Tibial nerve (tissue), 4 donors: Measurements from ENCODE around the gene DOCK2. TPM values are rescaled to one million over a fixed set of nuclear protein-coding genes. Genes with fewer than 3 reads are reported as not detected.

ENCODE experiments used
- DNase-seq, 2 donors: peaks; one replicate each; pipeline ENCODE4 v3.0.0-alpha.2; 2019; ENCODE audit warnings: low spot score in 2 of 2
- H3K27ac ChIP-seq, 4 donors: fragments of 200-600 bp; sonication (generic) in 3 of 4; one replicate each; pipeline ENCODE4 v1.5.1; 2017 to 2019; ENCODE audit warnings: mild to moderate bottlenecking in 1 of 4
- H3K27me3 ChIP-seq, 2 donors: fragments of 200-600 bp; sonication (generic) in 1 of 2; one replicate each; pipeline versions ENCODE4 v1.5.1 to v1.6.0; 2017 to 2019
- H3K36me3 ChIP-seq, 3 donors: fragments of 200-600 bp; sonication (generic); one replicate each; pipeline ENCODE4 v1.5.1; 2018 to 2019
- H3K4me1 ChIP-seq, 4 donors: fragments of 200-600 bp; sonication (generic) in 3 of 4; one replicate each; pipeline ENCODE4 v1.5.1; 2017 to 2019
- H3K4me3 ChIP-seq, 4 donors: fragments of 200-600 bp; sonication (generic) in 3 of 4; one replicate each; pipeline ENCODE4 v1.5.1; 2017 to 2019; ENCODE audit warnings: mild to moderate bottlenecking in 1 of 4, moderate library complexity in 1 of 4
- H3K9me3 ChIP-seq, 4 donors: fragments of 200-600 bp; sonication (generic) in 3 of 4; one replicate each; pipeline ENCODE4 v1.5.1; 2017 to 2019
- EP300 ChIP-seq, 2 donors: sonication (generic); formaldehyde crosslinking; IDR thresholded peaks; one replicate each; pipeline ENCODE4 v1.6.1; 2017; ENCODE audit warnings: antibody characterized with exemption in 2 of 2, mild to moderate bottlenecking in 1 of 2
- POLR2A ChIP-seq, 2 donors: fragments of 450-650 bp; IDR thresholded peaks; one replicate each; pipeline ENCODE4 v1.6.1; 2017; ENCODE audit warnings: antibody characterized with exemption in 2 of 2, mild to moderate bottlenecking in 2 of 2, moderate library complexity in 2 of 2
- WGBS, 2 donors: methylation state at CpG; one replicate each; pipeline ENCODE4 v1.1.5; 2018; 5-methylcytosine and 5-hydroxymethylcytosine counted together
- total RNA-seq, 4 donors: library from RNA; depleted of rRNA; stranded (reverse); fragments of >200 nt; gene quantifications; one replicate each; pipeline ENCODE4 v1.1.0, GENCODE V29; 2016
- TF ChIP-seq, protein P1 (sequence below), 5 experiments: fragments of 200-600 bp in 3 of 5; fragments of 450-650 bp in 2 of 5; sonication (generic) in 3 of 5; IDR thresholded peaks; one replicate each; pipeline ENCODE4 v1.5.1; 2016 to 2019; ENCODE audit warnings: antibody characterized with exemption in 5 of 5, mild to moderate bottlenecking in 3 of 5, moderate library complexity in 2 of 5

DOCK2 gene
- total RNA-seq, 4 donors from 2014 or later: 14.9 to 83.4 (median 23.8) TPM

DNA sequence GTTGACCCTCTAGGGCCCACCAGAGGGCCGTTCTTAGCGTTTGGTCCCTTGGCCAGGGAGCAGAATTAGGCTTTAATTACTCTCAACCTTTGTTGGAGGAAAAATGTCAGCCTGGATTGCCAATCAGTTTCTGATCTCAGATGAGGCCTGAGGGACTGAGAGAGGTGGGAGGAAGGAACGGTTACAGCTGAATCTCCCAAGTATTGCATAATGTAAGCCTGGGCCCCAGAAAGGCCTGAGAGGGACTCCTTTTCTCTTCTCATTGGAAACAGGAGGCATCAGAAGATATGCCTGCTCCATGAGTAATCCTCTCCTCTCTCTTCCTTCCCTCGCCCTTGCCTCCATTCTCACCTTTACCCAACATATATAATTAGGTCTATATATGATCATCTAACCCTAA lies 237.5 kb downstream of the DOCK2 start:
- Histone ChIP-seq H3K9me3 (no peaks in the 10 kb centered on the region), H3K27me3 (no peaks in the 10 kb centered on the region), H3K4me1 (peaks cover 0 to 4% (median 2%) of the 10 kb centered on the region in 4 donors), H3K27ac (peak overlapping the region in 2 of 4 donors; percentile 36 to 55), H3K36me3 (no peaks in the 10 kb centered on the region), H3K4me3 (no peak overlapping the region)
- WGBS, 2 donors: 61 to 64% methylated on average over 4 of the region's 4 CpGs
- TF ChIP-seq POLR2A (IDR thresholded peaks at IDR 0.05) (no peak), EP300 (IDR thresholded peaks at IDR 0.05) (no peak)
- TF ChIP-seq, protein P1, sequence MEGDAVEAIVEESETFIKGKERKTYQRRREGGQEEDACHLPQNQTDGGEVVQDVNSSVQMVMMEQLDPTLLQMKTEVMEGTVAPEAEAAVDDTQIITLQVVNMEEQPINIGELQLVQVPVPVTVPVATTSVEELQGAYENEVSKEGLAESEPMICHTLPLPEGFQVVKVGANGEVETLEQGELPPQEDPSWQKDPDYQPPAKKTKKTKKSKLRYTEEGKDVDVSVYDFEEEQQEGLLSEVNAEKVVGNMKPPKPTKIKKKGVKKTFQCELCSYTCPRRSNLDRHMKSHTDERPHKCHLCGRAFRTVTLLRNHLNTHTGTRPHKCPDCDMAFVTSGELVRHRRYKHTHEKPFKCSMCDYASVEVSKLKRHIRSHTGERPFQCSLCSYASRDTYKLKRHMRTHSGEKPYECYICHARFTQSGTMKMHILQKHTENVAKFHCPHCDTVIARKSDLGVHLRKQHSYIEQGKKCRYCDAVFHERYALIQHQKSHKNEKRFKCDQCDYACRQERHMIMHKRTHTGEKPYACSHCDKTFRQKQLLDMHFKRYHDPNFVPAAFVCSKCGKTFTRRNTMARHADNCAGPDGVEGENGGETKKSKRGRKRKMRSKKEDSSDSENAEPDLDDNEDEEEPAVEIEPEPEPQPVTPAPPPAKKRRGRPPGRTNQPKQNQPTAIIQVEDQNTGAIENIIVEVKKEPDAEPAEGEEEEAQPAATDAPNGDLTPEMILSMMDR (IDR thresholded peaks at IDR 0.05): no peak
- no peak for DNase-seq

DNA sequence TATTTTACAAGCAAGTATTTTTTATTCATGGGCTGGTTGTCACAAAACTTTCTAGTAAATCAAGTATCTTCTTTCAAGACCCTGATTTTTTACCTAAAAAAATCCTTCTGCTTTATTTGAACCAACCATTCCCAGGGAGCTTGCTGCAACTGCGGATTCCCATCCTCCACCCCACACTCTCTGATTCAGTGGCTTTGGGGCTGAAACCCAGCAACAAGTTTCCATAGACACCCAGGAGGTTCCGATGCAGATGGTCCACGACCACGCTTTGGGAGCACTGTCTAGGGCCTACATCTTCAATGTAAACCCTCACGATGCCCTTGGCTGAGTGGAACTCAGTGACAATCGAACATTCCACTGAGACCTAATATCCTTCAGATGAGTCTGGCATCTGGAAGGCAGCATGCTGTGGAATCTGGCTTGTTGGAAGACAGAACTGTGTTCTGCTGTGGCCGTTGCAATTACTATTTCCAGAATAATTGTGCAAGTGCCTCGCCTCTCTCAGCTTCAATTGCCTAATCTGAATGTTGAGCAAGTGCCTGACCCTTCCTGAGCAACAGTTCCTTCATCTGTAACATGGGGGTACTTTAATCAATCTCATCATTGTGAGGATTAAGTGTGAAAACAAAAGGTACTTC lies 238.1 kb downstream of the DOCK2 start:
- peak in 1 of 2 donors; percentile 79 for TF ChIP-seq EP300 (IDR thresholded peaks at IDR 0.05)
- TF ChIP-seq, protein P1 (IDR thresholded peaks at IDR 0.05): no peak
- no peak for TF ChIP-seq POLR2A (IDR thresholded peaks at IDR 0.05)
- WGBS, 2 donors: 81 to 87% methylated on average over 8 of the region's 8 CpGs
- no peaks in the 10 kb centered on the region for H3K36me3 ChIP-seq
- peaks cover 0 to 4% (median 2%) of the 10 kb centered on the region in 4 donors for H3K4me1 ChIP-seq
- no peaks in the 10 kb centered on the region for H3K9me3 ChIP-seq
- DNase-seq: peak in 1 of 2 donors; percentile 56
- no peak overlapping the region for H3K4me3 ChIP-seq
- no peaks in the 10 kb centered on the region for H3K27me3 ChIP-seq
- H3K27ac ChIP-seq: peak overlapping the region in 2 of 4 donors; percentile 25 to 55

DNA sequence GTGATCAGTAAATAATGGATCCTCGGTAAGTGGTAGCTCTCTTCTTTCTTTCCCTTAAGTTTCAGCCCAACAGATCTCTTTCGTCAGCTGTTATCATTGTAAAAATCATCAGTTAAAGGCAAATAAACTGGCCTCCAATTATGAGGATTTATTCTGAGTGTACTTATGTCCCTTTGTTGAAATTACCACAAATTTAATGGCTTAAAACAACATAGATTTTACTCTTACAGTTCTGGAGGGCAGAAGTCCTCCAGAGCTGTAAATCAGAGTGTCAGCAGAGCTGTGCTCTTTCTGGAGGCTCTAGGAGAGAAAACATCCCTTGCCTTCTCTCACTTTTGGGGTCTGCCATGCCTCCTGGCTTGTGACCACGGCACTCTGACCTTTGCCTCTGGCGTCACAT lies 238.7 kb downstream of the DOCK2 start:
- no peaks in the 10 kb centered on the region for H3K36me3 ChIP-seq
- H3K4me3 ChIP-seq: no peak overlapping the region
- TF ChIP-seq POLR2A (IDR thresholded peaks at IDR 0.05): no peak
- TF ChIP-seq EP300 (IDR thresholded peaks at IDR 0.05): no peak
- TF ChIP-seq, protein P1 (IDR thresholded peaks at IDR 0.05): no peak
- H3K27me3 ChIP-seq: no peaks in the 10 kb centered on the region
- H3K27ac ChIP-seq: peak overlapping the region in 2 of 4 donors; percentile 0 to 55
- DNase-seq: no peak
- no peaks in the 10 kb centered on the region for H3K9me3 ChIP-seq
- WGBS, 2 donors: 69 to 73% methylated on average over 4 of the region's 4 CpGs
- H3K4me1 ChIP-seq: peaks cover 0 to 4% (median 2%) of the 10 kb centered on the region in 4 donors

DNA sequence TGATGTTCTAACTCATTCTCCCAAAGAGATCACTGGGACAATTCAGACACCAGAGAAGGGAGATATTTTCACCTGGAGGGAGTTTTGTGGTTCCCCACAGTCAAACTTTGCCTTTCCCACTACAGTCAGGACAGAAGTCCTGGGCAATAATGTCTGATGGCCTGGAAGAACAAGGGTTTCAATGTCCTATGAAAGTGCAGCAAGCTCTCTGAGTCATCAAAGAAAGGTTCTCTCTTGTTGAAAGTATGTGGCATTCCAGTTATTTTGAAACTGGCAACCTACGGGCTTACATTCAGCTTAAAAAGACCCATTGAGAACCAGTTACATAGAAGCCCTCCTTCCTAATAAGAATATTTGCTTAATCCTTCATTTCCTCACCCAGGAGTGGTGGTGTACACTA lies 239.3 kb downstream of the DOCK2 start:
- no peak for TF ChIP-seq EP300 (IDR thresholded peaks at IDR 0.05)
- TF ChIP-seq POLR2A (IDR thresholded peaks at IDR 0.05): no peak
- TF ChIP-seq, protein P1 (IDR thresholded peaks at IDR 0.05): no peak
- Histone ChIP-seq H3K9me3 (no peaks in the 10 kb centered on the region), H3K4me1 (peaks cover 0 to 4% (median 2%) of the 10 kb centered on the region in 4 donors), H3K4me3 (no peak overlapping the region), H3K36me3 (no peaks in the 10 kb centered on the region), H3K27ac (peak overlapping the region in 1 of 4 donors; percentile 0), H3K27me3 (no peaks in the 10 kb centered on the region)
- 26 to 47% methylated on average over 1 of the region's 1 CpG for WGBS, 2 donors
- DNase-seq: no peak

DNA sequence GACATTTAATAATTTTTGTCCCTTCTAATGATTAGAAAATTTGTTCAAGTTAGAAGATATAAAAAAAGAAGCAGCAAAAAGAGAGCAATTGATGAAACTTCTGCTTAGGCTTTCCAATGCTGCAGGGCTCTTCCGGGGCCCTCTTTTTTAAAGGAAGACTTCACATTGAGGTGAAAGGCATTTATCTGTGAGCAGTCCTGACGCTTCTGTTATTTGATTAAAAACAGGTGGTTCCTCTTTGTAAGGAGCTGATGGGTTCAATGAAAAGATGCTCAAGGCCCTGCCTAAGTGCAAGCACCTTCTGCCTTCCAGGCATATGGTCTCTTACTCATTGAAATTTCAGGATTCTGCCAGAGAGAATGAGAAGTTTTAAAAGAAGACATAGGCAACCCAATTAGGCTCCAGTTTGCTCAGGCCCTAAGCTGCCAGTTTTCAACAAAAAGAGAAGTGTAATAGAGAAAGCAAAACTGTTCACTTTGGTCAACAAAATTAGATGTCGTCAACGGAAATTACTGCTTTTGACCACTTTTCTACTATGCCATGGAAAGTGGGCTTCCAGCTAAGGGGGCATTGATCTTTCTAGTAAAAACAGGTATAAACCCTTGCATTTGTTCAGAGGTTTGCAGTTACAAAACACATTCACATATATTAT lies 243.1 kb downstream of the DOCK2 start:
- H3K27ac ChIP-seq: peak overlapping the region in 1 of 4 donors; percentile 12
- no peaks in the 10 kb centered on the region for H3K36me3 ChIP-seq
- H3K27me3 ChIP-seq: no peaks in the 10 kb centered on the region
- H3K4me1 ChIP-seq: peaks cover 0 to 4% (median 2%) of the 10 kb centered on the region in 4 donors
- no peak for DNase-seq
- H3K4me3 ChIP-seq: no peak overlapping the region
- H3K9me3 ChIP-seq: no peaks in the 10 kb centered on the region
- TF ChIP-seq, protein P1 (IDR thresholded peaks at IDR 0.05): no peak
- TF ChIP-seq EP300 (IDR thresholded peaks at IDR 0.05): no peak
- TF ChIP-seq POLR2A (IDR thresholded peaks at IDR 0.05): no peak
- WGBS, 2 donors: 74 to 80% methylated on average over 4 of the region's 4 CpGs
